HL-60 (cell line): ENCODE results near the gene MX2.

Source experiments
- GABPA ChIP-seq: IDR thresholded peaks from 2 replicates; pipeline ENCODE4 v1.6.1; 2012; ENCODE audit warnings: low read depth
- POLR2AphosphoS5 ChIP-seq: IDR thresholded peaks from 2 replicates; pipeline ENCODE4 v1.6.1; 2012; ENCODE audit warnings: low read depth
- TF ChIP-seq, protein P1 (sequence below): IDR thresholded peaks from one replicate; pipeline ENCODE4 v1.5.1; 2011; ENCODE audit warnings: low read length, control low read depth, inconsistent platforms; ENCODE audit not compliant: insufficient read depth

DNA sequence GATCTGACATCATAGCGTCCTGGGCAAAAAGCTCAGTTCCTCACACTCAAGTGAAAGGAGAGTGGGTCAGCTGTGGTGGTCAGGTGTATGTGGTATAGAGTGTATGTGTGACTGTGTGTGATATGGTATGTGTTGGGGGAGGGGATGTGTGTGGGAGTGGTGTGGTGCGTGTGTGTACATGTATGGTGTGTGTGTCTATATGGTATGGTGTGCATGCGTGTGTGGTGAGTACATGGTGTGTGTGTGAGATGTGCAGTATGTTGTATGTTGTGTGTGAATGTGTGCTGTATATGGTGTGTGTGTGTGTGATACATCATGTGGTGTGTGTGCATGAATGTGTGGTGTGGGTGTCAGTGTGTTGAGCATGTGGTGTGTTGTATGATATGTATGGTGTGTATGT is 24.3 kb upstream of the MX2 start:
- TF ChIP-seq POLR2AphosphoS5 (no peak), GABPA (no peak)
- TF ChIP-seq, protein P1, sequence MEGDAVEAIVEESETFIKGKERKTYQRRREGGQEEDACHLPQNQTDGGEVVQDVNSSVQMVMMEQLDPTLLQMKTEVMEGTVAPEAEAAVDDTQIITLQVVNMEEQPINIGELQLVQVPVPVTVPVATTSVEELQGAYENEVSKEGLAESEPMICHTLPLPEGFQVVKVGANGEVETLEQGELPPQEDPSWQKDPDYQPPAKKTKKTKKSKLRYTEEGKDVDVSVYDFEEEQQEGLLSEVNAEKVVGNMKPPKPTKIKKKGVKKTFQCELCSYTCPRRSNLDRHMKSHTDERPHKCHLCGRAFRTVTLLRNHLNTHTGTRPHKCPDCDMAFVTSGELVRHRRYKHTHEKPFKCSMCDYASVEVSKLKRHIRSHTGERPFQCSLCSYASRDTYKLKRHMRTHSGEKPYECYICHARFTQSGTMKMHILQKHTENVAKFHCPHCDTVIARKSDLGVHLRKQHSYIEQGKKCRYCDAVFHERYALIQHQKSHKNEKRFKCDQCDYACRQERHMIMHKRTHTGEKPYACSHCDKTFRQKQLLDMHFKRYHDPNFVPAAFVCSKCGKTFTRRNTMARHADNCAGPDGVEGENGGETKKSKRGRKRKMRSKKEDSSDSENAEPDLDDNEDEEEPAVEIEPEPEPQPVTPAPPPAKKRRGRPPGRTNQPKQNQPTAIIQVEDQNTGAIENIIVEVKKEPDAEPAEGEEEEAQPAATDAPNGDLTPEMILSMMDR: no peak
